ENCODE data around the gene WIPF1. TPM values are rescaled to one million over a fixed set of nuclear protein-coding genes. Genes with fewer than 3 reads are reported as not detected.

WIPF1 gene
- total RNA-seq, 4 donors from 2014 or later = 3.1 to 8.4 (median 4.9) TPM

GRCh38 chr2:174623690-174624089 is 26.1 kb upstream of the WIPF1 start:
- Histone ChIP-seq H3K36me3 (no peaks in the 10 kb centered on the region), H3K4me3 (no peak overlapping the region), H3K9me3 (no peaks in the 10 kb centered on the region), H3K27ac (no peak overlapping the region), H3K4me1 (no peaks in the 10 kb centered on the region), H3K27me3 (no peaks in the 10 kb centered on the region)
- TF ChIP-seq CTCF (IDR thresholded peaks at IDR 0.05 in 4 of 5, conservative IDR thresholded peaks at IDR 0.05 in 1 of 5) (no peak), POLR2A (IDR thresholded peaks at IDR 0.05) (no peak)
- in situ Hi-C loops (cut with MboI; ENCODE audit: low sequenced_read_pairs in 4 of 4) (no loop called here), intact Hi-C loops (cut with DNase I; ENCODE audit: low total_unique reads) (no loop called here)
- no peak for DNase-seq
- ATAC-seq = no peak

DNA sequence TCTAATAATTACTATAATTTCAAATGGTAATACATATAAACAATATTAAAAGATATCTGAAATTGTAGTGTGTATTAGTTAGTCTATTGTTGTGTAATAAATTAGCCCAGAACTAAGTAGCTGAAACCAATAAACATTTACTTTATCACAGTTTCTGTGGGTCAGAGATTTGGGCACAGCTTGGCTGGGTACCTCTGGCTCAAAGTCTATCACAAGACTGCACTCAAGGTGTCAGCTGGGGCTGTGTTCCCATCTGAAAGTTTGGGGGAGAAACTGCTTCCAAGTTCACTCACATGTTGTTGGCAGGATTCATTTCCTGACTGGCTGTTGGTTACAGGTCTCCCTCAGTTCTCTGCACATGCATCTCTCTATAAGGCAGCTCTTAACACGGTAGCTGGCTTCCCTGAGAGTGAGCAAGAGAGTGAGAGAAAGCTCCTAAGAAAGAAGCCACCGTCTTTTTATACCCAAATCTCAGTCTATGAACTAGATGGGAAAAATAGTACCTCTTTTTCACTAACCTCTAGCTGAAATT is 25.6 kb upstream of the WIPF1 start:
- in situ Hi-C loops (cut with MboI; ENCODE audit: low sequenced_read_pairs in 4 of 4) (no loop called here), intact Hi-C loops (cut with DNase I; ENCODE audit: low total_unique reads) (no loop called here)
- no peaks in the 10 kb centered on the region for H3K9me3 ChIP-seq
- TF ChIP-seq POLR2A (IDR thresholded peaks at IDR 0.05) (no peak), CTCF (IDR thresholded peaks at IDR 0.05 in 4 of 5, conservative IDR thresholded peaks at IDR 0.05 in 1 of 5) (no peak)
- no peak for DNase-seq
- no peaks in the 10 kb centered on the region for H3K36me3 ChIP-seq
- no peaks in the 10 kb centered on the region for H3K27me3 ChIP-seq
- no peak overlapping the region for H3K27ac ChIP-seq
- H3K4me3 ChIP-seq = no peak overlapping the region
- no peak for ATAC-seq
- no peaks in the 10 kb centered on the region for H3K4me1 ChIP-seq

DNA sequence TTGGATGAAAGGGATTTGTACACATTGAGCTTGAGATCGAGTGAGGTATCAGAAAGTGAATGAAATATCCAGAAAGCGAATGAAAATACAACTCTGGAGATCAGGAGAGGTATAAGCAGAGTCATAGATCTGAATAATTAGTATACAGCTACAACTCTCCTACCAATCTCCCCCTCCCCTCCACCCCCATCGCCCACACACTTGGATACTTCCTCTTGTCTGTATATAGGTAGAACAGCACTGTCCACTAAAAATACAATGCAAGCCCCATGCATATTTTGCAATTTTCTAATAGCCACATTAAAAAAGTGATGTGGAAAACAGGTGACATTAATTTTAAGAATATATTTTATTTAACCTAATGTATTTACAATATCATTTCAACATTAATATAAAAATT is 23.7 kb upstream of the WIPF1 start:
- H3K27ac ChIP-seq = no peak overlapping the region
- H3K4me1 ChIP-seq = peaks cover 0 to 9% of the 10 kb centered on the region in 2 donors
- H3K9me3 ChIP-seq = no peaks in the 10 kb centered on the region
- TF ChIP-seq POLR2A (IDR thresholded peaks at IDR 0.05) (no peak), CTCF (IDR thresholded peaks at IDR 0.05 in 4 of 5, conservative IDR thresholded peaks at IDR 0.05 in 1 of 5) (no peak)
- H3K36me3 ChIP-seq = no peaks in the 10 kb centered on the region
- in situ Hi-C loops (cut with MboI; ENCODE audit: low sequenced_read_pairs in 4 of 4) (no loop called here), intact Hi-C loops (cut with DNase I; ENCODE audit: low total_unique reads) (no loop called here)
- no peaks in the 10 kb centered on the region for H3K27me3 ChIP-seq
- ATAC-seq (no peak), DNase-seq (no peak)
- no peak overlapping the region for H3K4me3 ChIP-seq

- H3K9me3 ChIP-seq = no peaks in the 10 kb centered on the region
- TF ChIP-seq POLR2A (IDR thresholded peaks at IDR 0.05) = no peak
- TF ChIP-seq CTCF (IDR thresholded peaks at IDR 0.05 in 4 of 5, conservative IDR thresholded peaks at IDR 0.05 in 1 of 5) = no peak
- intact Hi-C loops (cut with DNase I; ENCODE audit: low total_unique reads) (no loop called here), in situ Hi-C loops (cut with MboI; ENCODE audit: low sequenced_read_pairs in 4 of 4) (no loop called here)
- DNase-seq (no peak), ATAC-seq (no peak)
- H3K4me3 ChIP-seq = no peak overlapping the region
- no peaks in the 10 kb centered on the region for H3K36me3 ChIP-seq
- H3K27ac ChIP-seq = peak overlapping the region; percentile 9 to 67 (median 49)
- no peaks in the 10 kb centered on the region for H3K27me3 ChIP-seq
- peaks cover 0 to 14% of the 10 kb centered on the region in 2 donors for H3K4me1 ChIP-seq
Measured at GRCh38 chr2:174618179-174618578, 20.6 kb upstream of the WIPF1 start.

DNA sequence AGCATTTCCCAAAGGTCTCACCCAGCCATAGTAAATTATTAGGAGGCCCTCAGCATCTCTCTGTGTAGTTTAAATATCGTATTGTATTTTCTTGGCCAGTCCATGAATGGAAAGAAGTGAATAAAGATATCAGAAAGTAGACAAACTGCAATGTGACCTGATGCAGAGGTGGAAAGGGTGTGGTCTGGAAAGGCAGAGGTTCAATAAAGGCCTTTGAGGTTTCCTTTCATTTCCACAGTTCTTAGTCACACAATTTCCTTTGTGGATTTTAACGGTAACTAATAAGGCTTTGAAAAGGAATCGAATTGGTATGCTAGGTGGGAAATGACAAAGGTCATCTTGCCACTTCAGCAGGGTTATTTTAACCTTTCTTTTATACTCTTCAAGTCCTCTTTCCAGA is 20.1 kb upstream of the WIPF1 start:
- intact Hi-C loops (cut with DNase I; ENCODE audit: low total_unique reads) = no loop called here
- no peak overlapping the region for H3K4me3 ChIP-seq
- TF ChIP-seq POLR2A (IDR thresholded peaks at IDR 0.05) = no peak
- TF ChIP-seq CTCF (IDR thresholded peaks at IDR 0.05 in 4 of 5, conservative IDR thresholded peaks at IDR 0.05 in 1 of 5) = no peak
- in situ Hi-C loops (cut with MboI; ENCODE audit: low sequenced_read_pairs in 4 of 4) = no loop called here
- no peak for DNase-seq
- H3K4me1 ChIP-seq = peaks cover 0 to 14% of the 10 kb centered on the region in 2 donors
- H3K27me3 ChIP-seq = no peaks in the 10 kb centered on the region
- no peaks in the 10 kb centered on the region for H3K9me3 ChIP-seq
- H3K27ac ChIP-seq = peak overlapping the region; percentile 9 to 67 (median 49)
- no peaks in the 10 kb centered on the region for H3K36me3 ChIP-seq
- ATAC-seq = no peak
